GM21447 (cell line): ENCODE data around the gene PPIF.

ENCODE experiments used
- ATAC-seq: cut with Tn5 transposase; IDR thresholded peaks from one replicate; pipeline ENCODE4 v1.9.1; 2021; ENCODE audit not compliant: unreplicated experiment

Gene PPIF

DNA sequence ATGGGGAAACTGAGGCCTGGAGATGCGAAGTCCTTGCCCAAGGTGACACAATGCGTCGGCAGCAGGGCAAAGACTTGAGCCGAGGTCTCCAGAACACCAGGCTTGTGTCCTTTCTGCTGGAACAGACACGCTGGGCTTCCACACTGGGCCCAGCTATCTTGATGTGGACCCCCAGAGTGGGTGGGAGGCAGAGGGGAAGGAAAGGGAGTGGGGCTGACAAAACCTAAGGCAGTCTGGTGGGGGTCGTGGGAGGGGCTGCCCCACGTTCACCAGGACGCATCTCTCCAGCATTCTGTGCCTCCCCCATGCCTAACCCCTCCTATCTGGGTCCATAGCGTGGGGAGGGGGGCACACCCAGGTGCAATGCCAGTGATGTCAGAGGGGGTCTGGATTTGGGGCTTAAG lies 38.1 kb downstream of the PPIF start:
- ATAC-seq: no peak

DNA sequence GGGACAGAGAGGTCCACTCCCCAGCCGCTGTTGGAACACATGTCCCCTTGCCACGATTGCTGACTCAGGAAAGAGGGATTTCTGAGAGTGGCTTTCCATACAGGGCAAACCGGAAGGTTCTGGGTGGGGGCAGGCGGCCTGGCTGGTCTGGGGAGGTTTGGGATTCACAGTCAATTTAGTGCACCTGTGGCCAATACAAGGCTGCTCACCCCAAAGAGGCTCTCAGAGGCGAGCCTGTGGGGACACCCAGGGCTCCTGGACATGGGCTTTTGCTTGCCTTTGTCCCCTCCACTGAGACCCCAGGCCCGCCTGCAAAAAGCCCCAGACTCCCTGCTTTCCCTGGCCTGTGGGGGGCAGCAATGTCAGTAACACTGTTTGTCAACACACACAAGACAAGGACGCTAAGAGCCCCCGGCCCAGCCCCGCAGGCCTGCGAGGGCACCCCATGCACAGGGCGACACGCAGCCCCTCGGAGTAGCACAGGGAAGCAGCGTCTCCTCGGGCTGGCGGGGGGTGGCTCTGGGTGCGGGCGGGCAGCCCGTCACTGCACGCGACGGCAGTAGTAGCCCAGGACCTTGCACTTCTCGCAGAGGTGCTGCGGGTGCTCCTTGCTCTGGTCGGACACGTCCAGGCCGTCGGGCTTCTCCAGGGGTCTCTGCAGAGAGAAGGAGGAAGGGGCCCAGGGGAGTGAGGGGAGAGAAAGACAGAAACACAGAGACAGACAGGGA lies 38.7 kb downstream of the PPIF start:
- ATAC-seq: no peak

DNA sequence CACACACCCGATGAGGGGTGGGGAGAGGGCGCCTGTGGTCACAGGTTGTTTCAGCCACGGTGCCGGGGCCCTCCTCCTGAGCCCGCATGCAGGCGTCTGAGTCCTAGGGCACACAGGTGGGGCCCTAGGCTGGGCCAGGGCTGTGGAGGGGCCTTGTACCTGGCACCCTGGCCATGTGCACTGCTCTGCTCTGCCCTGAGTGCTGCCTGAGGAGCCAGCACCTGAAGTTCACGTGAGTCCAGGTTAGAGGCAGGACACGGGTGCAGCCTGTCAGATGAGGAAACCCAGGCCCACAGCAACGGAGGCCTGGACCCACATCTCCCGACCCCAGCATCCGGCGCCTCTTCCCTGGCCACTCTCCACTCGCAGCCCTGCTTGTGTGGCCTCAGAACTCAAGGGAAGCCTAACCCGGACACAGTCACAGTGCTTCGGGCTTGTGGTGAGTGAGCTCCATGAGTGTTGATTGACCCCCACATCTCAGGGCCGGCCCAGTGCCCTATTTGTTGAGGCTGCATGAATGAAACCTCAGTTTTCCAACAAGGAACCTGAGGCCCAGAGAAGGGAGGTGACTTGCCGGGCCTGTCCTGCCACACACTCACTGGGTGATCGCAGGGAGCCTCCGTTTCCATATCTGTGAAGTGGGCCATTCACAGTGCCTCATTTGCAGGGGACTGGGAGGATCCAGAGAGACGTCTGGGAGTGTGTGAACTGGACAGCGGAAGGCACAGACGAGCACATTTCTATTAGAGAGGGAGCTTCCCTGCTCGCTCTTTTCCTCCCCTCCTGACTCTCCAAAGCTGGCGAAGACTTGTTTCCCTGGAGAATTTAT lies 39.6 kb downstream of the PPIF start:
- ATAC-seq: no peak

DNA sequence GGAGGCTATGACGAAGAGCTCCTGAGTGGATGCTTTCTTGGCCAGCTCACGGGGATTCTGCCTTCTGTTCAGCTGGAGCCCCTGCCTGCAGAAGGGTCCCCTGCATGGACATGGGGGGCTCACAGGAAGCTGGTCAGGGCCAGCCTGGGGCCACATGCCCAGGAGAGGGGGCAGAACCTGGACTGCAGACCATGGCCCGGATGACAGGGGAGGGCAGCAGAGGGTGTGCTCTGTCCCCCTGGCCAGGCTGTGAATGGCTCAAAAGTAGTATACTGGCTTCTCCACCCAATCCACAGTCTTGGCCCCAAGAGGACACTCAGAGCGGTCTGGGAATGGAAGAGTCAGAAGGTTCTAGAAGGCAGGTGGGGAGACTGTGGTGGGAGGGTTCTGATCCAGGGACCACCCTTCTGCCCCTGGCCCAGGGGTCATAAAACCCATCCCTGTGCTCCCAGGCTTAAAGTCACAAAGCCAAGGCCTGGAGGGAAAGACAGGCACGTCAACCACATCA lies 40.3 kb downstream of the PPIF start:
- no peak for ATAC-seq

DNA sequence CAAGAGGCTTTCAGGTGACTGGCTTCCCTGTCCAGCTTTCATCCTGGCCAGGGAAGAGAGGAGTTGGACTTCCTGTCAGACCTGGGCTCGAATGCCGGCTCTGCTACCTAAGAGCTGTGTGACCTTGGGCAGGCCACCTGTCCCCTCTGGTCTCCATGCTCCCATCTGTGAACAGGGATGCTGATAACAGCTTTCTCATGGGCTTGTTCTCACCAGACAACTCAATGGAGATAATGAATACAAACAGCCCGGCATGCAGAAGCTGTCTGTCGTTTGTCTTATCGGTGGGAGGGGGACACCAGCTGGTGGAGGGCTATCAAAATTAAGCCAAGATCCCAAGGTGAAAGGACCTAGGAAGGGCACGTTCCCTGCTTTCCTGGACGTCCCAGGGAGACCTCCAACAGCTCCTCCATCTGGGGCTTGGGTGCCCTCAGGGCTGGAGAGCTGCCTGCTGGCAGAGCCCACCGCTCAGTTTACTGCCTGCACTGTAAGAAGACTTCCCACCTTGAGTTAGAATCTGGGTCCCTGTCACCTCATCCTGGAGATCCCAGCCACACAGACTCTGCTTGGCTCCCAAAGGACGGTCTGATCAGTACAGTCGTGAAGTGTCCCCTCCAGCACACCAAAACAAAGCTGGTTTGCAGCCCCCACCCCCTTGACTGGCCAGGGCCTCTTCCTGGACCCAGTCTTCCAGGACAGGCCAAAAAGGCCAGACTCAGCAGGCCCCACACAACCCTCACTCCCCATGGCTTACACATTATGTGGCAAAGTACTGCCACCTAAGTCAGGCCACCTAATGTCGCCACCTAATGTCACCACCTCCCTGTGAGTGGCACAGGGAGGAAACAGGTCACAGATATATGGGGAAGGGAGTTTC lies 40.9 kb downstream of the PPIF start:
- no peak for ATAC-seq

DNA sequence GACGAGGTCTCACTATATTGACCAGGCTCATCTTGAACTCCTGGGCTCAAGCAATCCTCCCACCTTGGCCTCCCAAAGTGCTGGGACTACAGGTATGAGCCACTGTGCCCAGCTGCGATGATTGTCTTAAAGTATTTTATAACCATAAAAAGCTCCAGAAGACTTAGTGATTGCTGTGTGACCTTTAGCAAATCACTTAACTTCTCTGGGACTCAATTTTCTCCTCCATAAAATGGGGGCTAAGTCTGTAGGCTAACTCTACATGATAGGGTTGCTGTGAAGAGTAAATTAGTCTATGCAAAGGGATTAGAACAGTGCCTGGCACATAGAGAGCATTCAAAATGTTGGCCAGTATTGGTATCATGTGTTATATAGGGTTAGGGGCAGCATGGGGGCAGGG lies 42.8 kb downstream of the PPIF start:
- no peak for ATAC-seq

DNA sequence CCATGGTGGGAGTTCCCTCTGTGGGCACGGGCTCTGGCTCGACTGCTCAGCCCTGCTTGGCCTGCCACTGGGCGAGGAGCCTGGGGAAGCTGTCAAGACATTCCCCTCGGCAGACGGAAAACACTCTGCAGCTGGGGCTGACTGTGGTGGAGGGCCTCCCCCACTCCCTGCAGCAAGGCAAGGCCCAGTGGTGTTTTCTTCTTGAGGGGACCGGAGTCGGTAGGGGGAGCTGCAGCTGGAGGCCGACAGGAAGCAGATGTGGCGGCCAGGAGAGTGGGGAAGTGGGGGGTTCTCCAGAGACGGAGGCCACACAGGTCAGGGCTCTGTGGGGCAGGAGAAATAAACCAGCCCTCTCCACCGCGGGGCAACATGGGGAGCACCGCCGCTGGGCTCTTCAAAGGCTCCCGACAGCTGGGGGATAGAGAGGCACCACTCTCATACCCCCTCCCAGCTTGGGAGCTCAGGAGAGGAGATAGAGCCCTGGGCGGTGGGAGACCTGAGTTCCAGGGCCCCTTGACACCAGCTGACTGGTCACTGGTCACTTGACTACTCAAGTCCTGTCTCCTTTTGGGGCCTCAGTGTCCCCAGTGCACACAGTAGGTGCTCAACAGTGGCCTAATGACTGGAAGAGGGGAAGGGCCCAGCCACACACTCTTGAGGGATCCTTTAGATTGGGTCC lies 43.4 kb downstream of the PPIF start:
- ATAC-seq: no peak

DNA sequence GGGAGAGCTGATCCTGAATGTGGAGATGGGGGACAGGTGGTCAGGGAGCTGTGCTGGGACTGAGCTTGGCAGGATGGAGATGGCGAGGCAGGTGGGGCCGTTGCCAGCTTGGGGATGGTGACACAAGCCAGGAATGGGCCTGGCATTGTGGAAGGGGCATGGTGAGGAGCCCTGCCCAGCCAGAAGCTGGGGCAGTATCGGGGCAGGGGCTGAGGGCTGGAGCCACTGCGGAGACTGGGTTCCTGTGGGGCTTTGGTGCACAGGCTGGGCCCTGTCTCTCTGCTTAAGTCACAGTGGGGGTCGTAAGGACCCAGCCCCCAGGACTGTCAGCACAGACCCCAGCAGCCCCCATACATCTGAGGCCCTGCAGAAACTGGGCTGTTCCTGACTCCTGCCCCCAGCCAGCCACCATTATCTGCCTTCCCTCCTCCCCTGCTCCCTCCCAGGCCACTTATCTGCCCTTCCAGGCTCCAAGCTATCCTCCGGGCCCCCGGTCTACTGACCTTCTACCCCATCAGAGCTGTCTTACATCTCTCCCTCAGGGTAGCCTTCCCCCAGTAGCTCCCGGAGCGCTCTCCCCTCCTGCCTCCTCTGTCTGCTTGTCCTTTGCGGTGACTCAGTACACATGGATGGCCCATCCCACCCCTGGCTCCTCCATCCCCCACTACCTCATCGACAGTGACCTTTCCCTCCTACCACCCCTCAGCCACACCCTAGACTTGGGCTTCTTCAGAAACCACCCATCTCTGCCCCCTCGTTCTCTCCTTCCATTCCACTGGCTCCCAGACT lies 44.2 kb downstream of the PPIF start:
- no peak for ATAC-seq

DNA sequence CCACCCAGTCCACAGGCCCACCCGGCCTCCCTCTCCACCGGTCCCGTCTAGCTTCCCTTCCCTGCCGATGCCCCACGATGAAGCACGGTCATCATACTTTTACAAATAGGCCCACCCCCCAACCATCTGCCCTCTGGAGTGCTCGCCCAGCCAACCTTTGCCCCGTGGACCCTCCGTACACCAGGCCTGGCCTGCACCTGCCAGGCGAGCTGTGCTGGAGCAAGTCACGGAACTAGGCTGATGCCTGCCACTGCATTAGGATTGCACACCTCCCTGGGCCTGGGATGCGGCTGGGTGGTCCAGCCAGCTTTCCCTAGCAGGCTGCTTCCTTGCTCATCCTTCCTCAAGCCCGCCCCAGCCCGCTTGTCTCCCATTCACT lies 44.7 kb downstream of the PPIF start:
- ATAC-seq: no peak

DNA sequence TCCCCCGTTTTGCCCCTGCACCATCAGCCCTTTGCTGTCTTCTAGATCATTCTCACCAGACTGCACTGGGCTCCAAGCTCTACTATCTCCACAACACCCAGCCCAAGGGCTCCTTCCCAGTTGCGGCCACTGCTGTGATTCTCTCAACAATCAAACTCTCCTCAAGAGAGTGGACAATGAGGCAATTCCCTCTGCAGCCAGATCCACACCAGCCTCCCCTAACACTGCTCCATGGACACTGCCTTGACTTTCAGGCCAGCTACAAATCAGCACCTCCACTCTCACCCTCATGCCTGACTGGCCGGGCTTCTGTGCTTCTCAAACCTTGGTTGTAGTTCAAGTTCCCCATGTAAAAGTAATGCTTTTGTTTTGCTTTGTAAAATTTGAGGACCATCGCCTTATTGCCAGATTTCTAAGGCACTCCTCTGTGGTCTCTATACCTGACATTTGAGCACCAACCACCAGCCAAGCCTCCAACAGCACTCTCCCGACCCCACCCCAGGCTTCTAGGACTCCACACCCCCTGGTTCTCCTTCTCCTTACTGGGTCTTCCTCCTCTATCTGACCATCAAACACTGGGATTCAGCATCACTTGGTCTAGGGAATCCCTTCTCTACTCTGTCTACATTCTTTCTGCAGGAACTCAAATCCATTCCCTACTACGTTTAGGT lies 45.4 kb downstream of the PPIF start:
- no peak for ATAC-seq

DNA sequence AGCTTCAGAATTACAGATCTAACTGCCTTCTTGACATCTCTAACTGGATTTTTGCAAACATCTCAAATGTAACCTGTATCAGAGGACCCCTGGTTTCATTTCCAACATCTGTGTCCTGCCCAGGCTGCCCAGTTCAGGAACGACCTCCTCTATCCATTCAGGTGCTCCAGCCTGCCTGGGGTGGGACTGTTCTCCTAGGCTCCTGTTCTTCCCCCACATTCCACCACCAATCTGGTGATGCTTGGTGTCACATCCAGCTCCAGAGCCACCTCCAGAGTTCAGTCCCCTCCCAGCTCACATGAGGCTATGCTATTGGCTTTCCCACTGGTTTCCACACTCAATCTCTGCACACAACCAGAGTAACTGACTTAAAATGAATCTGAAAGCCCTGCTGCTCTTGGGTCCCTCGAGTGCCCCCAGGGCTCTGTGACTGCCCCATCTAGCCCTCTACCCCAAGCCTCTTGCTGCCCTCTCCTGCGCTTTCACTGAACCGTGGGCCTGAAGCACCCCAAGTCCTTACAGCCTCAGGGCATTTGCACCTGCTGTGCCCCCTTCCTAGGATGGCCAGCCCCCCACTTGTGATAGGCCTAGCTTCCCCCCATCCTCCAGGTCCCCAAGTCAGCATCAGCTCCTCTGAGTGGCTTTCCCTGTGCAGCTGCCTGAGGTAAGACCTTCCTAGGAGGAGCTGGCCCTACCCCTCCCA lies 46.1 kb downstream of the PPIF start:
- ATAC-seq: no peak

DNA sequence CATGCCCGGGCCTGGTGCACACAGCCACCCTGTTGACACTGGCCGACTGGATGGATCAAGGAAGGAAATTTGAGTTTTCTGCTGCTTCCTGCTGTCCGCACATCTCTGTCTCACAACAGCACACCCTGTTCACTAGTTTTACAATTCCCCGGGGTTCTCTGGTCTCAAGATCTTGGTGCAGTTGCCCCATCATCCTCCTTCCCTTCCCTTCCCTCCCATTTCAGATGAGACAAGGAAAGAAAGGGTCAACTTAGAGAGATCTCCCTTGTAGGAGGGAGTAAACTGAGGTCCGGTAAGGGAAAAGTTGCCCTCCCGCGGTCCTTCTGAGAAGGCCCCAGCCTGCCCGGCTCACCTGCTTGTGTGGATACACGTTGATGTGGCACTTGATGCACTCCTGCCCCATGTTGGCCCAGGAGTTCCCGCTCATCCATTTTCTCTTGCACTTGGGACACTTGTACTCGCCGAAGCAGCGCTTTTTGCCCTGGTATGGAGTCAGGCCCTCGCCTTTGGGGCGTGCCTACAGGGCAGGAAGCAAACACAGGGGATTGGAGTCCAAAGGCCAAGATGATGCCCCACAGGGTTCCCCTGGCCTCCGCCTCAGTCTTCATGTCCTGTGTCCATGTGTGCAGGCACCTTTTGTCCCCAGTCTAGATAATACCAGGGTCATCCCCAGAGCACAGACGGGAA lies 46.8 kb downstream of the PPIF start:
- ATAC-seq: no peak

DNA sequence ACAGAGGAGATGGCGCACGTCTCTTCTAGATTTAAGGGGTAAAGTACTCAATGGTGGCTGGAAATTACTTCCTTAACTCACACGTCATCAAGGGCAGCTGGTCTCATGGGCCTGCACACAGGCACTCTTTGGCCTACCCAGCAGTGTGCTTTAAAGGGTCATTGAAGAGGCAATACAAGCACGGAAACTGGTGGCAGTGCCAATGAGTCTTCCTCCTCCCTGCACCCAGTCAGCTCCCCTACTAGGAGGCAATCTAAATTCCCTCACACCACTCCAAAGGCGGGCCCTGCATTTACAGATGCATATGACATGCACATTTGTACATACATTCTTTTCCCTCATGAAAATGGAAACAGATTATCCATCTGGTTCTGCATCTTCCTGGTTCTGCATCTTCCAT lies 47.4 kb downstream of the PPIF start:
- no peak for ATAC-seq

DNA sequence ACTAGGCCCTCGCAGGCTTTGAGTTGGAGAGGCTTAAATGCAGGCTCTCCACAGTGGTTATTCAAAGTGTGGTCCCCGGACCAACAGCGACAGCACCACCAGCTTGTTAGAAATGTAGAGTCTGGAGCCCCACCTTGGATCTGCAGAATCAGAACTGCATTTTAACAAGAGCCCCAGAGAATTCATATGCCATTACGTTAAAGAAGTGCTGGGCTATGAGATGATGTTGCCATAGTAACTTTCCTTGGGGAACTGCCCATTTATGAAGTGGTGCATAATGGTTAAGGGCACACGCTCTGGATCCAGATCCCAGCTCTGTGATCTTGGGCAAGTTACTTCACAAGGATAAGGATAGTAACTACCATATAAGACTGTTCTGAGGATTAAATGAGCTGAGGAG lies 49.3 kb downstream of the PPIF start:
- no peak for ATAC-seq

DNA sequence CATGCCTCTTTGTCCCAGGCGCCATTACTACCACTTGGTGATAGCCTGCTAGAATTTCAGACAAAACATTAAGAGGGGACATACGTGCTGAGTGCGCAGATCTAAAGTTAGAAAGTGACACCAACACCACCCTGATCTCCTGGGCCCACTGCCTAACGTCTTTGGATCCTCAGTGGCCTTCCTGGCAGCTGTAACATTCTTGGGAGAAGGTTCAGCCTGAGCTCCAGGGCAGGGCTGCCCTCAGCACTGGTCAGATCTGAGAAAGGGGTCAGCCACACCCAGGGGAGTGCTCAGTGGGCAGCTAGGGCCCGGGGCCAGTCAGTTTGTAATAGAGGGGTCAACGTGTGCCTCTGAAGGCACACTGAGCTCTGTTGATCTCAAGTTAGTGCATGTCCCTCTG lies 49.8 kb downstream of the PPIF start:
- ATAC-seq: no peak

DNA sequence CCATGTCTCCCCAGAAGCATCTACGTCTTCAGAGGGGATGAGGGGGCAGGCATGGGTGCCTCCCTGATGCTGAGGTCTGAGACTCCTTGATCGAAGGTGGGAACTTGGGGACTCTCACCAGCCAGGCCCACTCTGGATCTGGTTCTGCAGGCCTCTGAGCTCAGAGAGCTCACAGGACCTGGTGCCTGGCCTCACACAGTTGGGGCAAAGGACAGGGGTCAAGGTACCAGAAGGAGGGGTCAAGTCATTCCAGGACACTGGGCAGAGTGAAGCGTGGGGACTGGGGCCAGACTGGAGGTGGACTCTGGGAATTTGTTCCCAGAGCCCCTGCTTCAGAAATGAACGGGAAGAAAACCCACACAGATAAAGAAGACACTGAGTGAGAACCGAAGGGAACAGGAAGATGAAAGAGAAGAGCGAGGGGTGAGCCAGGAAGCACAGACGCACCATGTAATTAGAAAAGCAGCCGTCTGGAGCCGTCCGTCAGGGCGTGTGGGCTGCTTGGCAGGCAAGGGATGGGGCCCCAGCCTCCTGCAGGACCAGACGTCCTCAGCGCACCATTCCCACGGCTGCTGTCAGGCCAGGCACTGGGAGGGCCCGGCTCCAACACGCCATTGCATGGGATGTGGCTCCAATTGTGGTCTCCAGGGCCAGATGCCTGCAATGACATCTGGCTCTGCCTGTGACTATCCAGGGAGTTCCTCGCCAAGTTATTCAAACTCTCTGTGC lies 50.5 kb downstream of the PPIF start:
- ATAC-seq: no peak

DNA sequence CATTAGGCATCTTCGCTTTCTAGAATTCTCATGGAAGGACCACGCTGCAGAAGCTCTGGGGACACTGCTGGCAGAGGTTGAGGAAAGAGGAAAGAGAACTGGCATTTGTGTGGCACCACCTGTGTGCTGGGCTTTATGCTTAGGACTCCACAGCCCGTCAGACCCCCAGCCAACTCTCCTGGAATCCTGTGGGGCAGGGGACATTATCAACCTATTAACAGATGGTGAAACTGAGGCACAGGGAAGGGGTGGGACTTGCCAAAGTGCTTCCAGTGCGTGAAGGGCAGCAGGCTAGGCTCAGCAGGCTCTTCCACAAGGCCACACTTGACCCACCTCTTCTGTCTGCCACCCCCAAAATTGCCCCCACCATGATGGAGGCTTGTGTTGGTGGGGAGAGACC lies 51.4 kb downstream of the PPIF start:
- ATAC-seq: no peak
